GM21360 (cell line): ENCODE data around the gene ABCA2.
"Not testable (repeated sequence)": the region's sequence is repeated elsewhere in the genome, so short reads cannot be mapped to it uniquely, and the experiment has no call there.

Source experiments
- ATAC-seq: cut with Tn5 transposase; IDR thresholded peaks from one replicate; pipeline ENCODE4 v1.9.1; 2021; ENCODE audit warnings: mild to moderate bottlenecking, moderate library complexity; ENCODE audit not compliant: unreplicated experiment

ABCA2 gene

GRCh38 chr9:137046088-137046787 is 18.2 kb upstream of the ABCA2 start, which contains the start of gene NPDC1:
NPDC1 (minus strand) TSS chr9:137046177; CDS start chr9:137045989, 188 bp downstream.
- ATAC-seq, result no peak

GRCh38 chr9:137045294-137046087 is 17.5 kb upstream of the ABCA2 start:
- no peak for ATAC-seq

- ATAC-seq, result no peak
Measured at GRCh38 chr9:137044502-137045177, 16.6 kb upstream of the ABCA2 start.

GRCh38 chr9:137044037-137044436 is 16.0 kb upstream of the ABCA2 start:
- no peak for ATAC-seq

- ATAC-seq, result no peak
Measured at GRCh38 chr9:137042751-137043727, 15.0 kb upstream of the ABCA2 start.

GRCh38 chr9:137041124-137041523 is 13.1 kb upstream of the ABCA2 start:
- ATAC-seq, result no peak

GRCh38 chr9:137040568-137040967 is 12.5 kb upstream of the ABCA2 start:
- ATAC-seq, result no peak

- no peak for ATAC-seq
Measured at GRCh38 chr9:137039611-137040366, 11.8 kb upstream of the ABCA2 start.

- ATAC-seq, result no peak
Measured at GRCh38 chr9:137038916-137039315, 10.9 kb upstream of the ABCA2 start.

GRCh38 chr9:137037483-137037882 is 9.4 kb upstream of the ABCA2 start:
- no peak for ATAC-seq

- ATAC-seq, result no peak
Measured at GRCh38 chr9:137037035-137037434, 9.0 kb upstream of the ABCA2 start.

- no peak for ATAC-seq
Measured at GRCh38 chr9:137035937-137036336, 7.9 kb upstream of the ABCA2 start.

- ATAC-seq, result no peak
Measured at GRCh38 chr9:137035507-137035834, 7.4 kb upstream of the ABCA2 start.

GRCh38 chr9:137034709-137035506 is 6.9 kb upstream of the ABCA2 start:
- ATAC-seq, result peak; percentile 60

- no peak for ATAC-seq
Measured at GRCh38 chr9:137034039-137034708, 6.1 kb upstream of the ABCA2 start.

- not testable (repeated sequence) for ATAC-seq
Measured at GRCh38 chr9:137033481-137033880, 5.4 kb upstream of the ABCA2 start.

GRCh38 chr9:137032858-137033257 is 4.8 kb upstream of the ABCA2 start:
- ATAC-seq, result no peak

GRCh38 chr9:137031904-137032640 is 4.0 kb upstream of the ABCA2 start, which contains the start of gene FUT7:
FUT7 (minus strand) TSS chr9:137032088; CDS start chr9:137031991, 97 bp downstream.
- ATAC-seq, result no peak
